HPDE6-E6E7 (cell line): Measurements from ENCODE around the gene SPIN3.
A peak's percentile ranks its signal among the peaks of the same experiment; 100 is the strongest.
"Not testable (repeated sequence)": the region's sequence is repeated elsewhere in the genome, so short reads cannot be mapped to it uniquely, and the experiment has no call there.

Experiments
- DNase-seq: peaks from one replicate; pipeline ENCODE4 v3.0.0; 2011; ENCODE audit warnings: missing footprints; ENCODE audit errors: extremely low spot score

SPIN3 gene

GRCh38 chrX:56995271-56995994 is at the start of gene SPIN3:
Gene SPIN3, minus strand, starts transcription at chrX:56995541. Its CDS starts 594 bp downstream, at chrX:56994947.
- peak; percentile 25 for DNase-seq

DNA sequence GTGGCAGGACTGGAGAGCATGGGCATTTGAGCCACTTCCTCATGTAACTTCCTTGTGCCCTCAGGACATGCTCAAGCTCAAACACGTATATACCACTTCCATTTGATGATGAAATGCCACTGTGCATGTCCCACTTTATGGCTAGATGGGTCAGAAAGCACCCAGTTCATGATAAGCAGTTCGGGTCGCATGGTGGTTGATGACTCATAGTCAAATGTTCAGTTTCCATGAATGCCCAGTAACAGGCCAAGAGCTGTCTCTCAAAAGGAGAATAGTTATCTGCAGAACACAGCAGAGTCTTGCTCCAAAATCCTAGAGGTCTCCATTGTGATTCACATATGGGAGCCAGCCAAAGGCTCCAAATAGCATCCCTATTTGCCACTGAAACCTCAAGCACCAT is 48.9 kb upstream of the SPIN3 start:
- no peak for DNase-seq

DNA sequence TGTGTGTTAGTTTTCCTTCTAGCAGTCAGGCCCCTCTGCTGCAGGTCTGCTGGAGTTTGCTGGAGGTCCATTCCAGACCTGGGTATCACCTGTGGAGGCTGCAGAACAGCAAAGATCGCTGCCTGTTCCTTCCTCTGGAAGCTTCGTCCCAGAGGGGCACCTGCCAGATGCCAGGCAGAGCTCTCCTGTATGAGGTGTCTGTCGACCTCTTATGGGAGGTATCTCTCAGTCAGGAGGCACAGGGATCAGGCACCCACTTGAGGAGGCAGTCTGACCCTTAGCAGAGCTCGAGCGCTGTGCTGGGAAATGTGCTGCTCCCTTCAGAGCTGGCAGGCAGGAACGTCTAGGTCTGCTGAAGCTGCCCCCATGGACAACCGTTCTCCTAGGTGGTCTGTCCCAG is 41.9 kb upstream of the SPIN3 start:
- DNase-seq, result not testable (repeated sequence)

DNA sequence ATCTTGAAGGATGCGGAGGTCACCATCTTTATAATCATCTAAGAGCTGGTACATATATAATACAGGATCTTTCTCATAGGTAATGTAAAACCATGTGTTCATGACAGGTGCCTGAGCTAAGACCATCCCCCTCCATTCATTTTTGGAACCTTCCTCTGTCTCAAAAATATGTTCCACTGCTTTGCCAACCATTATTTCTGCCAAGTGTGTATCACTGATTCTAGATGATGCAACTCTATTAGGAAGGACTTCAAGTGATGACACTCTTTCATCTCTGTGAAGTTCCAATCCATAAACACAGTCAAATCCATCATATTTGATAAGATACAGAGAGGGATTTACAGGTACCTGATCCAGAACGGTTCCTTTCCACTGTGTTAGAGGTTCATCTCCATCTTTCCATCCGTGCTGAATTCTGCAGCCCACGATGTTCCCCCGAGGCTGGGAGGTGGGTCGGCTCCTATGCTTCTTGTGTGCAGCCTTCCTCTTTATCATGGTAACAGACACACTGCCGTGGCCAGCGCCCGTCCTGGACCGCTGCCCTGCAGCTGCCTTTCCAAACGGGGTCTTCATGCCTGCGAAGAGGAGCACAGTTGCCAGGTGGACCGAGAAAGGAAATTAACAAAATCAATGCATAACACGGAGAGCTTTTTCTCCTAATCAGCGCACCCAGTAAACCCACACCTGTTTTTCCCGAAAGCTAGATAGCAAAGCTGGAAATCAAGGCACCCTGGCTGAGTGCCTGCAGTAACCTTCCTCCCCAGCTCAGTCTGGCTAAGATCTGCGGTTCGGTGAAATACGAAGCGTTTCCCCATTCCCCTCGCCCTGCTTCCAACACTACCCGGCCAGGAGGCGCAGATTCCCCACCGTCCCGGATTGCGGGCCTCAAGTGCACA is 718 bp downstream of the SPIN3 start:
- no peak for DNase-seq

DNA sequence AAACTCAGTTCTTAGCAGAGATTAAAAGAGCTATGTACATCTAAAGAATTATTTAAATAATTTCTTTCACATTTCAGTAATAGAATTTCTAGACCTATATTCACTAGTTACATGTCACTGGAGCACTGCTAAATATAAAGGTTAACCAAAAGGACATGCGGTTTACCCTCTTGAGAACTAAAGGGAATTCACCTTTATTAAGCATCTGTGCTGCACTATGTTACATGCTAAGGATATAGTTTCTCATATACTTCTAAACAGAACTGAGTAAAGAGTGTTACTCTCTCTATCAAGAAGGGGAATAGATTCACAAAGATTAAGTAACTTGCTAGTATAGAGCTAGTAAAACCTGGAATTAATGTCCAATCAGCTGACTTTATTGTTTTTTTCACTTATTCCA is 7.6 kb downstream of the SPIN3 start:
- DNase-seq, result no peak

DNA sequence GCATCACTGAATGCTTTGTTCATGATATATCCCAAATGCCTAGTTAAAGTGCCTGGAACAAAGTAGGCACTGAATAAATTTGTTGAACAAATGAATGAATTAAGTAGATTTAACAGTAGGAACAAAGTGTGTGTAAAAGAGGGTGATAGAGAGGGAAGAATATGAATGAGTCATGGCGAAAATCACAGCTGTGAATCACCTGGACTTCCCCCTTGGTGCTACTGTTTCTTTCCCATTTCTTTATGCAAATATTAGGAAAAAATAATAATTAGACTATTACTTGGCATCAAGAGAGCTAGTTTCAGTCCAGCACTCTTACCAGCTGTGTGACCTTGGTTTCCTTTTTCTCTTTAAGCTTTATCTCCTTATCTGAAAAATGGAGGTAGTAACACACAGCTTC is 9.2 kb downstream of the SPIN3 start:
- no peak for DNase-seq

DNA sequence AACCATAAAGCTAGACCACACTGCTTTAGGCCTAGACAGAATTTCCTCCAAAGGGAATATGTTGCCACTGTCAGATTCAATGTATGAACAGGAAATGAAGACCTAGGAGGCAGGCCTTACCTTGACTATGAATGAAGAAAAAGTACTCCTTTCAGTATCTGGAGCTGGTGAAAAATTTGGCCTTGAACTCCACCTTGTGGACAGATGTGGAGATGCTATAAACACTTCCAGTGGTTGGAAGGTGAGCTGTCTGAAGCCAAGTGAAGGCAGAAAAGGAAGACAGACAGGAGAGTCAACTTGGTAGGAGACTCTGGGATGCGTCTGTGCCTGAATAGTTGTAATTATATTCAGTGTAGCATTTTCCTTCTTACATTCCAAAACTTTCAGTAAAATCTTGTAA is 17.2 kb downstream of the SPIN3 start:
- peak; percentile 33 for DNase-seq

- DNase-seq, result no peak
Observed at GRCh38 chrX:56975611-56976010, 19.7 kb downstream of the SPIN3 start.

- no peak for DNase-seq
Observed at GRCh38 chrX:56974408-56974807, 20.9 kb downstream of the SPIN3 start.

GRCh38 chrX:56969559-56969958 is 25.8 kb downstream of the SPIN3 start:
- no peak for DNase-seq

DNA sequence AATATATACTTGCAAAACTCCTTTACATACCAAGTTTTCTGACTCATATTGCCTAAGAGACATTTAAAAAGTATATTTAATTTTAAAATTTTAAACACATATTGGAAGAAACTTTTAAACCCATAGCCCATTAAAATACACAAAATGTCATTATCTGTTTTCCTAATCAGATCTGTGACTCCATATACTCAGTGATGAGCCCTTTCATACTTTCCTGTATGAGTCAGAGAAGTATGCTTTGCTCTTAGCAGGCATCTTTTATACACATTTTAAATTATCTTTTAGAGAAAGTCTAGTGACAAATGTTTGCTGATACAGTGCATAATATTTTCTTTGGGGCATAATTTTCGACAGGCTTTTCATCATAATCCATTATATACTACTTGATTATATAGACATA is 26.4 kb downstream of the SPIN3 start:
- no peak for DNase-seq

DNA sequence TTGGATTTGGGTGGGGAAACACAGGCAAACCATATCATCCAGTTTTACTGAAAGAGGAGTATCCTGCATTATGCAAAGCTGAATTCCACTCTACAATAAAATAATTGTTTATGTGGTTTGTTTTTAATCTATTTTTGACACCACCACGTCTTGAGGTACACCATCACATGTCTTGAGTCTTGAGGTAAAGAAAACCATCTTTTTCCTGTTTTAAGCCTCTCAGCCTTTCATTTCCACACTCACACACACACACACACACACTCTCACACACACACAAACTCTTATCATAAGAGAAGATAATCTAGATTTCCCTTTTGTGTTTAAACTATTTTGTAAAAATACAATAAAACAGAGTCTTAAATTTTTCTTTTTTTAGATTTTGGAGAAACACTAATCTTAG is 32.0 kb downstream of the SPIN3 start:
- DNase-seq, result no peak

DNA sequence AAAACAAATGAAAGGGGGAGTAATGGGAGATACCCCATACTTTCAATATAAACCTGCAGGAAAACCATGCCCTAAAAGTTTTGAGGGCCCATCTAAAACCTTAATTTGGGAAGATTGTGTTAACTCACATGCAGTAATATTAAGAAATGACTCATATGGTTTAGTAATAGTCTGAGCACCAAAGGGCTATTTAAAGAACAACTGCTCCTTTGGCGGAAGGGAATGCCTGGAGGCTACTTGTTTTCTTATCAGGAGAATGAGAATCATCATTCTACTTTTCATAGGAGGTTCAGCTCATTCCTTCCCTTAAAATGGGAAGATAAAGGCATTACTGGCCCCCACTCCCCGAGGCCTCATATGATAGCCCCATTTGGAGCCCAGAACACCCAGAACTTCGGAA is 47.6 kb downstream of the SPIN3 start:
- DNase-seq, result no peak

DNA sequence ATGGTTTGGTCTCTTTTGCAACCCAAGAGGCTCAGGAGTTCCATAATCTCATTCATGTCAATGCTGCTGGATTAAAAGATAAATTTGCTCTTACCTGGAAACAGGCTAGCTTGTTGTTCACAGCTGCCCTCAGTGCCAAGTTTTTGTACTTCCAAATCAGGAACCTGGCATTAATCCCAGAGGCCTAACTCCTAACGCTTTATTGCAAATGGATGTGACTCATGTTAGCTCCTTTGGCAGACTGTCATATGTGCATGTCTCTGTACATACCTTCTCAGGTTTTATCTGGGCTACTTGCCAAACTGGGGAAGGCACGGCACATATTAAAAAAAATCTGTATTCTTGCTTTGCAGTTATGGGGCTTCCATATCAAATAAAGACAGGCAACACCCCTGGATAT is 49.1 kb downstream of the SPIN3 start:
- not testable (repeated sequence) for DNase-seq

- DNase-seq, result not testable (repeated sequence)
Observed at GRCh38 chrX:56945226-56945625, 50.1 kb downstream of the SPIN3 start.

GRCh38 chrX:56943264-56943663 is 52.1 kb downstream of the SPIN3 start:
- DNase-seq, result no peak
